Stomach smooth muscle (tissue), 2 donors: ENCODE results near the gene DPM2.

Experiments
- H3K27ac ChIP-seq: one replicate; pipeline ENCODE4 v1.7.0; 2013; ENCODE audit warnings: mild to moderate bottlenecking, low read length, inconsistent platforms
- H3K27me3 ChIP-seq, 2 donors: one replicate each; pipeline ENCODE4 v1.7.0; 2013; ENCODE audit warnings: low read length in 2 of 2; ENCODE audit not compliant: insufficient read depth in 2 of 2, control insufficient read depth in 1 of 2
- H3K36me3 ChIP-seq, 2 donors: one replicate each; pipeline ENCODE4 v1.7.0; 2013; ENCODE audit warnings: low read length in 2 of 2; ENCODE audit not compliant: control insufficient read depth in 2 of 2, insufficient read depth in 2 of 2
- H3K4me1 ChIP-seq: one replicate; pipeline ENCODE4 v1.7.0; 2013; ENCODE audit warnings: low read length; ENCODE audit not compliant: control insufficient read depth, insufficient read depth
- H3K4me3 ChIP-seq, 2 donors: one replicate each; pipeline ENCODE4 v1.7.0; 2013; ENCODE audit warnings: low read length in 2 of 2
- H3K9ac ChIP-seq, 2 donors: one replicate each; pipeline ENCODE4 v1.7.0; 2013; ENCODE audit warnings: low read length in 2 of 2, mild to moderate bottlenecking in 1 of 2
- H3K9me3 ChIP-seq, 2 donors: one replicate each; pipeline ENCODE4 v1.7.0; 2013; ENCODE audit warnings: low read length in 2 of 2; ENCODE audit not compliant: control insufficient read depth in 2 of 2
- donor health status: healthy.
- donor health status: Pancreatic carcinoma.

DPM2 gene

GRCh38 chr9:127942216-127943010, 4.8 kb upstream of the DPM2 start:
- Histone ChIP-seq H3K9me3 (no peaks in the 10 kb centered on the region), H3K9ac (no peak overlapping the region), H3K4me1 (peaks cover 28% of the 10 kb centered on the region), H3K36me3 (peaks cover 11 to 12% of the 10 kb centered on the region in 2 donors), H3K27ac (no peak overlapping the region), H3K4me3 (no peak overlapping the region), H3K27me3 (no peaks in the 10 kb centered on the region)

- H3K9ac ChIP-seq: no peak overlapping the region
- no peaks in the 10 kb centered on the region for H3K27me3 ChIP-seq
- peaks cover 11% of the 10 kb centered on the region in 2 donors for H3K36me3 ChIP-seq
- H3K27ac ChIP-seq: no peak overlapping the region
- H3K4me3 ChIP-seq: no peak overlapping the region
- no peaks in the 10 kb centered on the region for H3K9me3 ChIP-seq
- peaks cover 33% of the 10 kb centered on the region for H3K4me1 ChIP-seq
Measured at GRCh38 chr9:127941961-127942215, 4.2 kb upstream of the DPM2 start.

DNA sequence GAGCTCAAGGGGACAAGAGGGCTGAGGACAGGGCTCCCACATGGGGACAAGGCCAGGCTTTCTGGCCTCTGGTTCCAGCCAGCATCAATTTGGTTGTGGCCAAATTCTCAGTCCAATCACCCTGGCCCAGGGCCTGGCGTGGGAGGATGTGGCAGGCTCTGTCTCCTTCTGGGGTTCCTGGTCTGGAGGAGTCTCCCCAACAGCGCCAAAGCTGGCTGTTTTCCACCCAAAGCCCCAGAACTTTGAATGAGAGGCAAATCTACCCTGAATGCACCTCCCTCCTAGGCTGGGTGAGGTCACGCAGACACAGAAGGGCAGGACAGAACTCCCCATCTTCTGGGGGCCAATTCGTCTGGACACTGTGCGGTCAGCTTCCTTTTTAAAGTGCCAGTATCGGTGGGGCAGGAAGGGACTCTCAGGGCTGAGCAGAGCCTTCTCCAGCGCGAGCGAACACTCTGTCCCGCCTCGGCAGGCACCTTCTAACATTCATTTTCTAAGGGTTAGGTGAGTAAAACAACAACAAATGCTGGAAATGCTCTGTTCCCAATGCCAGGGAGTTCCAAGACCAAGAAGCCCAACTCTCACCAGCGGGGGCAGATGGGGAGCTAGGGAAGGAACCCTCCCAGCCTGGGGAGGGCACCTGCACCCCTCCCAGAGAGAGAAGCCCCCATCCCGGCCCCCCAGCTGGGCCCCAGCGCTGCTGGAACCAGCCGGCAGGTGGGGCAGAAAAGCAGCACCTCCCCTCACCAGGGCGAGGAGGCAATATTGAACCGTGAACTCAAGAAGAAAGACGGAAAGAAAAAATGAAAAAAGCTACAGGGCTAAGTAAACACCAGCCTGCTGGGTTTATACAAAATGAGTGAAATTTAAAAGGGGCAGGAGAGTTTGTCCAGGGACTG, 3.7 kb upstream of the DPM2 start:
- H3K9ac ChIP-seq: no peak overlapping the region
- H3K9me3 ChIP-seq: no peaks in the 10 kb centered on the region
- peaks cover 11% of the 10 kb centered on the region in 2 donors for H3K36me3 ChIP-seq
- no peak overlapping the region for H3K27ac ChIP-seq
- peaks cover 37% of the 10 kb centered on the region for H3K4me1 ChIP-seq
- no peak overlapping the region for H3K4me3 ChIP-seq
- H3K27me3 ChIP-seq: no peaks in the 10 kb centered on the region

GRCh38 chr9:127940593-127940992, 2.9 kb upstream of the DPM2 start:
- Histone ChIP-seq H3K4me1 (peaks cover 44% of the 10 kb centered on the region), H3K9me3 (no peaks in the 10 kb centered on the region), H3K27me3 (no peaks in the 10 kb centered on the region), H3K4me3 (no peak overlapping the region), H3K36me3 (peaks cover 11 to 15% of the 10 kb centered on the region in 2 donors), H3K27ac (no peak overlapping the region), H3K9ac (no peak overlapping the region)

DNA sequence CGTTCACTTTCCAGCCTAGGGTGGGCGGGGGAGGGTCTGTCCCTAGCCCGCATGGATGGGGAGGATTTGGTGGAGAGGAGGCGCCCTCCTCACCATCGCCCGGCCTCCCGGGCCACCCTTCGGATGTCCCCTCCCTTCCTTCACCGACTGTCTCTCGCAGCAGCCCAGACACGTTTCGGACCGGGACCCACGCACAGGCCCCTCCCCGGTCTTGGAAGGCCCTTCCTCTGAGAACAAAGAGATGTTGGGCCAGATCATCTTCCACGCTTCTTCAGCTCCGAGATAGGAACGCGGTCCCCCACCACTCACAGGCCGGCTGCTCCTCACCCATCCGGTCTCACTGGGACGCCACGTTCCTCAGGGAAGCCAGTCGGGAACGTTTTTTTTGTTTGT, 640 bp upstream of the DPM2 start:
- Histone ChIP-seq H3K9me3 (no peaks in the 10 kb centered on the region), H3K4me3 (peak overlapping the region; percentile 96 to 100), H3K9ac (peak overlapping the region; percentile 86 to 87), H3K4me1 (peaks cover 41% of the 10 kb centered on the region), H3K27ac (no peak overlapping the region), H3K27me3 (no peaks in the 10 kb centered on the region), H3K36me3 (peaks cover 4 to 8% of the 10 kb centered on the region in 2 donors)

DNA sequence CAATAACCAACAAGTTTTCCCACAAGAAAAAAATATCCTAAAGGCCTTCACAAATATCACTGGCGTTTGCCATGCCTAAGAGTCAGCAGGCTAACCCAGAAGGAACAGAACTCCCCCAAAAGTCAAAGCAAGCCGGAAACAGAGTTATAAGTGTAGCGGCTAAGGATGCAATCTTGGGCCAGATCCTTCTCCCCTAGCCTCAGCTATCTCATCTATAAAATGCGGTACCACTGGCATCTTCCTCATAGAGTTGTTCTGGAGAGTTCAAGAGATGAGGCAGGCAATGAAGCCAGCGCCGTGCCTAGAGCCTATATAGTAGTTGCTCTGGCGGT, 632 bp downstream of the DPM2 start:
- no peaks in the 10 kb centered on the region for H3K9me3 ChIP-seq
- no peak overlapping the region for H3K27ac ChIP-seq
- peak overlapping the region; percentile 86 to 87 for H3K9ac ChIP-seq
- H3K4me1 ChIP-seq: peaks cover 31% of the 10 kb centered on the region
- H3K27me3 ChIP-seq: no peaks in the 10 kb centered on the region
- H3K4me3 ChIP-seq: peak overlapping the region; percentile 96 to 100
- peaks cover 0 to 8% of the 10 kb centered on the region in 2 donors for H3K36me3 ChIP-seq

DNA sequence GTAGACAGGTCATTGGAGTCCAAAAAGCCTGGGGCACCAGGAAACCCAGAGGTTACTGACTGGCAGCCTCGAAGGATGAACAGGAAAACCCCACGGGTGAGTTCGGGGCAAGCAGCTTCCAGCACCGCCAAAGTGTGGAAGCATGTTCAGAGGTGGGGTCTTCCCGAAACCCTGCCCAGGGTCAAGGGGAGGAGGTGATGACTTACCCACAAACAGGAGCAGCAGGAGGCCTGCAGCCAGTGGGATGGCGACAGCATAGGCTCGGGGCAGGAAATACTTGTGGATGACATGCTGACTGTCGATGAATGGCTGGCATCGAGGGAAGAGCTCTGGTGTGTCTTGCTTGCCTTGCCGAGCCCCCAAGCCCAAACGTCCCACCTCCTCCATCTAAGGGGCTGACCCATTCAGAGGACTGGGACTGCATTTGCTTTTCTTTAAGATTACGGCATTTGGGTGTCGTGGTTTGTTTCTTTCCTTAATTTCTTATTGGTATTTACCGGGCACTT, 1.3 kb downstream of the DPM2 start:
- Histone ChIP-seq H3K9ac (no peak overlapping the region), H3K9me3 (no peaks in the 10 kb centered on the region), H3K27me3 (peaks cover 0 to 3% of the 10 kb centered on the region in 2 donors), H3K4me1 (peaks cover 31% of the 10 kb centered on the region), H3K27ac (no peak overlapping the region), H3K36me3 (peaks cover 0 to 8% of the 10 kb centered on the region in 2 donors), H3K4me3 (peak overlapping the region in 1 of 2 donors; percentile 96)

DNA sequence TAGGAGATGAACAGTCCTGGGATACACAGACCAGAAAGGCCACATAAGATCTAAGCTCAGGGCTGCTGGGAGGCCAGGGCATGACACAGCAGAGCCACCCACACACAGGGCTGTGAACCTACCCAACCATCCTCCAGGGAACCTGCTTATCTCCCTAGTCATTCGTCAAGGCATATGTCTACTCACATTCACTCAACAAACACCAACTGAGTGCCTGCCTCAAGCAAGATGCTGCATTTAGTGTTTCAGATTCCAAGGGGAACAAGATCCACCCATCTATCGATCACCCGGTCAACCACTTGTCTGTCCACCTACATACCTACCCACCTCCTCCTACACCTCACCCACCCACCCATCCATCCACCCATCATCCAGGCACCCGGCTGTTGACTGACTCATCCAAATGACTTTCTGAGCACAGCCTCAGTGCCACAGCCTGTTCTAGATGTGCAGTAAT, 1.9 kb downstream of the DPM2 start:
- H3K4me3 ChIP-seq: no peak overlapping the region
- peak overlapping the region in 1 of 2 donors; percentile 47 for H3K9ac ChIP-seq
- H3K36me3 ChIP-seq: peaks cover 0 to 8% of the 10 kb centered on the region in 2 donors
- H3K9me3 ChIP-seq: no peaks in the 10 kb centered on the region
- no peak overlapping the region for H3K27ac ChIP-seq
- peaks cover 37% of the 10 kb centered on the region for H3K4me1 ChIP-seq
- peaks cover 0 to 9% of the 10 kb centered on the region in 2 donors for H3K27me3 ChIP-seq

DNA sequence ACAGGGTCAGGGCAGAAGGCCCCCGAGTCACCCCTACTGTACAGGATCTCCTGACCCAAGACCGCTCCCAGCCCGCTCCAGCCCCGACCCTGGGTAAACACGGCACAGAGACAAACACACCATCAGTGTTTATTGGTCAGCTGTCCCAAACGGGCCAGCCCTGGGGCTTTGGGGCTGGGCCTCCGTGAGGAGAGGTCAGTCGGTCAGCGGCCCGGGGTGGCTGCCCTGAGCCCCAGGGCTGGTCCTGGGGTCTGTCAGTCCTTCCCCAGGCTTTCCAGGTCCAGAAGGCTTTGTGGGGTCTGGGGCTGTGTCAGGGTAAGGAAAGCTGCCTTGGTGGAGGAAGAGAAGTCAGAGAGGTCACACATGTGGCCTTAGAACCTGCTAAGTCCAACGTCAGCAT, 2.7 kb downstream of the DPM2 start:
- Histone ChIP-seq H3K9me3 (no peaks in the 10 kb centered on the region), H3K4me1 (peaks cover 43% of the 10 kb centered on the region), H3K27ac (no peak overlapping the region), H3K27me3 (peaks cover 2 to 10% of the 10 kb centered on the region in 2 donors), H3K4me3 (no peak overlapping the region), H3K36me3 (peaks cover 0 to 8% of the 10 kb centered on the region in 2 donors), H3K9ac (no peak overlapping the region)

DNA sequence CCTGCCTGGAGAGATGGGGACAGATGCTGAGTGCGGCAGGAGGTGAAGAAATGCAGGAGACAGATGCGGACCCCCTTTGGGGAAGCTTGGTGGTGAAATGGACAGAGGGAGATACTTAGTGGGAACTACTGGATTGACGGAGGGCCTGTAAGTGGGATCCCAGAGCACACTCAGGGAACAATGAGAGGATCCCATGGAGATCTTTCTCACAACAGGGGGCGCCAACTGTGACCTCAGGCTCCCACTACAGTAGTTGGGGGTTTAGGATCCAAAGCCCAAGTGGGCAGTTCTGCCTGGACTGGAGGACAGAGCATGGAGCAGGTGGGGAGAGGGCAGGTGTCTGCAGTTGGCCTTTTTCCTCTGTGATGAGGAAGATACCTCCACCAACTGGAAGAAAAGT, 3.4 kb downstream of the DPM2 start:
- H3K27ac ChIP-seq: no peak overlapping the region
- H3K9me3 ChIP-seq: no peaks in the 10 kb centered on the region
- peaks cover 8 to 16% of the 10 kb centered on the region in 2 donors for H3K27me3 ChIP-seq
- peaks cover 0 to 8% of the 10 kb centered on the region in 2 donors for H3K36me3 ChIP-seq
- no peak overlapping the region for H3K4me3 ChIP-seq
- no peak overlapping the region for H3K9ac ChIP-seq
- peaks cover 44% of the 10 kb centered on the region for H3K4me1 ChIP-seq
